ENCODE measurements around the gene SYNPO2.

The SYNPO2 gene

GRCh38 chr4:118957722-118958445 lies 69.2 kb downstream of the SYNPO2 start:
- TF ChIP-seq, protein P1, sequence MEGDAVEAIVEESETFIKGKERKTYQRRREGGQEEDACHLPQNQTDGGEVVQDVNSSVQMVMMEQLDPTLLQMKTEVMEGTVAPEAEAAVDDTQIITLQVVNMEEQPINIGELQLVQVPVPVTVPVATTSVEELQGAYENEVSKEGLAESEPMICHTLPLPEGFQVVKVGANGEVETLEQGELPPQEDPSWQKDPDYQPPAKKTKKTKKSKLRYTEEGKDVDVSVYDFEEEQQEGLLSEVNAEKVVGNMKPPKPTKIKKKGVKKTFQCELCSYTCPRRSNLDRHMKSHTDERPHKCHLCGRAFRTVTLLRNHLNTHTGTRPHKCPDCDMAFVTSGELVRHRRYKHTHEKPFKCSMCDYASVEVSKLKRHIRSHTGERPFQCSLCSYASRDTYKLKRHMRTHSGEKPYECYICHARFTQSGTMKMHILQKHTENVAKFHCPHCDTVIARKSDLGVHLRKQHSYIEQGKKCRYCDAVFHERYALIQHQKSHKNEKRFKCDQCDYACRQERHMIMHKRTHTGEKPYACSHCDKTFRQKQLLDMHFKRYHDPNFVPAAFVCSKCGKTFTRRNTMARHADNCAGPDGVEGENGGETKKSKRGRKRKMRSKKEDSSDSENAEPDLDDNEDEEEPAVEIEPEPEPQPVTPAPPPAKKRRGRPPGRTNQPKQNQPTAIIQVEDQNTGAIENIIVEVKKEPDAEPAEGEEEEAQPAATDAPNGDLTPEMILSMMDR (conservative IDR thresholded peaks at IDR 0.05; ENCODE audit: control insufficient read depth, insufficient read depth, low read depth, low read length): no peak
- DNase-seq (ENCODE audit: low read depth): peak; percentile 28
- no peak overlapping the region for H3K4me3 ChIP-seq (ENCODE audit: control insufficient read depth, low read depth, low read length)

DNA sequence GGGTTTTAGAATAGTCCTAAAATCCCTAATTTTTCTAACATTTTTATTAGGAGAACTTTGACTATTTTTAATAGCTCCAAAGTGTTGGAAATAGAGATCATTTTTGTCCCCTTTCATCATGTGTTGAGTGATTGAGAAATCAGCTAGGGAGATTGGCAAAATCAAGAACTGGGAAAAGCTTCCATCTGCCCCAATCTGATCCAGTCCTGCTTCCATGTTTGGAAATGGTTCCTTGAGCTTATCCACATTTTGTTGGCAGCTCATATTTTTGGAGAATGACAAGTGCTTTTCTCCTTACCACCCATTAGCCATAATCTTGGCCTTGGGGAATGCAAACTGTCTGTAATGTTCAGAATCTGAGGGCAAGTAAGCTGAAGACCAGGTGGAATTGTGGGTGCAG lies 73.9 kb downstream of the SYNPO2 start:
- DNase-seq (ENCODE audit: low read depth): no peak
- H3K4me3 ChIP-seq (ENCODE audit: control insufficient read depth, low read depth, low read length): no peak overlapping the region
- TF ChIP-seq, protein P1 (conservative IDR thresholded peaks at IDR 0.05; ENCODE audit: control insufficient read depth, insufficient read depth, low read depth, low read length): no peak

GRCh38 chr4:118964891-118965411 lies 76.3 kb downstream of the SYNPO2 start:
- TF ChIP-seq, protein P1 (conservative IDR thresholded peaks at IDR 0.05; ENCODE audit: control insufficient read depth, insufficient read depth, low read depth, low read length): no peak
- H3K4me3 ChIP-seq (ENCODE audit: control insufficient read depth, low read depth, low read length): no peak overlapping the region
- peak; percentile 72 for DNase-seq (ENCODE audit: low read depth)

DNA sequence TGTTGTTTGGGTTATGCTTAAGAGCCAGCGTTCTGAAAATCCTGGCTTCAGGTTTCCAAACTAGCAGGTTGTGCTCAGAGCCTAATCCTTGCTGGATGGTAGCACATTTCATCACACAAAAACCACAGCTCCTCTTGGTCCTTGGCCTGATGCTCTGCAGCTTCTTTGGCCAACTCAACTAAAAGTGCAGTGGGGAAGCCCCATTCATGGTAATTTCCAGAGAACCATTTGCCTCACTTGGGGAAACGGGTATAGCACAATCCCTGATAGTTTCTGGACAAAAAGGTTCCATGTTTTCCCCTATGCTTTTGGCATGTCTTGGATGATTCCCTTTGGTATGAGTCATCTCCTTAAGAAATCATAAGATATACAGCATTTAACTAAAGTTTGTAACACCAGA lies 78.7 kb downstream of the SYNPO2 start:
- DNase-seq (ENCODE audit: low read depth): peak; percentile 85
- TF ChIP-seq, protein P1 (conservative IDR thresholded peaks at IDR 0.05; ENCODE audit: control insufficient read depth, insufficient read depth, low read depth, low read length): no peak

GRCh38 chr4:118968005-118968404 lies 79.4 kb downstream of the SYNPO2 start:
- TF ChIP-seq, protein P1 (conservative IDR thresholded peaks at IDR 0.05; ENCODE audit: control insufficient read depth, insufficient read depth, low read depth, low read length): no peak
- peak; percentile 87 for DNase-seq (ENCODE audit: low read depth)
- no peak overlapping the region for H3K4me3 ChIP-seq (ENCODE audit: control insufficient read depth, low read depth, low read length)

More for the DNA sequence above, 78.7 kb downstream of the SYNPO2 start:
- no peak overlapping the region for H3K4me3 ChIP-seq (ENCODE audit: control insufficient read depth, low read depth, low read length)

DNA sequence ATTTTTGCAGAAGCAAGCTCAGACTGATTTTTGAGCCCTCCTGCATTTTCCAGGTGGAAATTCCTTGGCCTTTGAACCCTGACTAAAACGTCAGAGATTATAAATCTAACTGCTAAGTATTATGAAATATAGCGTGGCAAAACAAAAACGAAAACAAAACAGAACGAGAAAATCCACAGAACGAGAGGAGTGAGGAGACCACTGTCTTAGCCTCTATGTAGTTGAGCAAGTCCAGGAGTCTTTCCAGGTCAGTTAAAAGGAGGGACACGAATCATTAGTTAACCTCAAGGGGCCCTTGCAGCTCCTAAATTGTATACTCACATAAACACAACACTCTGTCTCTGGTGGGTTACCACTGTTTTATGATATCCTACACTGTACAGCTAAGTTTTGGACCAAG lies 80.2 kb downstream of the SYNPO2 start:
- TF ChIP-seq, protein P1 (conservative IDR thresholded peaks at IDR 0.05; ENCODE audit: control insufficient read depth, insufficient read depth, low read depth, low read length): no peak
- no peak overlapping the region for H3K4me3 ChIP-seq (ENCODE audit: control insufficient read depth, low read depth, low read length)
- DNase-seq (ENCODE audit: low read depth): peak; percentile 17

Data from fibroblast of mammary gland (primary cell).